HG02981 (cell line): ENCODE measurements around the gene PLEKHF1.
"Not testable (repeated sequence)": the region's sequence is repeated elsewhere in the genome, so short reads cannot be mapped to it uniquely, and the experiment has no call there.

Experiments used
- ATAC-seq: cut with Tn5 transposase; IDR thresholded peaks from one replicate; pipeline ENCODE4 v1.9.1; 2021; ENCODE audit warnings: mild to moderate bottlenecking, moderate library complexity; ENCODE audit not compliant: unreplicated experiment

The PLEKHF1 gene

DNA sequence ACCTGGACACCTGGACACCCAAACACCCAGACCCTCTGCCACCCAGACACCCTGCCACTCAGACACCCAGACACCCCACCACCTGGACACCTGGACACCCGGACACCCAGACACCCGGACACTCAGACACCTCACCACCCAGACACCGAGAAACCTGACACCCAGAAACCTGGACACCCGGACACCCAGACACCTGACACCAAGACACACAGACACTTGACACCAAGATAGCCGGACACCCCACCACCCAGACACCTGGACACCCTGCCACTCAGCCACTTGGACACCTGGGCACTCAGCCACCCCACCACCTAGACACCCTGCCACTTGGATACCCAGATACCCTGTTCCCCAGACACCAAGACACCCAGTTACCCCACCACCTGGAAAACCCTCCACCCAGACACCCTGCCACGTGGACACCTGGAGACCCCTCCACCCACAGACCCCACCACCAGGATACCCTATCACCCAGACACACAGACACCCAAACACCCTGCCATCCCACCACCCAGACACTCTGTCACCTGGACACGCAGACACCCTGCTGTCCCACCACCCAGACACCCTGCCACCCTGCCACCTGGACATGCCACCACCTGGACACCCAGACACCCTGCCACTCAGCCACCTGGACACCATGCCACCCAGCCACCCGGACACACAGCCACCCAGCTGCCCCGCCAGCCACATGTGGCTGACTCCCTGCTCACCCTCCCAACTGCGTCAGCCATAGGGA lies 32.4 kb downstream of the PLEKHF1 start:
- no peak for ATAC-seq

DNA sequence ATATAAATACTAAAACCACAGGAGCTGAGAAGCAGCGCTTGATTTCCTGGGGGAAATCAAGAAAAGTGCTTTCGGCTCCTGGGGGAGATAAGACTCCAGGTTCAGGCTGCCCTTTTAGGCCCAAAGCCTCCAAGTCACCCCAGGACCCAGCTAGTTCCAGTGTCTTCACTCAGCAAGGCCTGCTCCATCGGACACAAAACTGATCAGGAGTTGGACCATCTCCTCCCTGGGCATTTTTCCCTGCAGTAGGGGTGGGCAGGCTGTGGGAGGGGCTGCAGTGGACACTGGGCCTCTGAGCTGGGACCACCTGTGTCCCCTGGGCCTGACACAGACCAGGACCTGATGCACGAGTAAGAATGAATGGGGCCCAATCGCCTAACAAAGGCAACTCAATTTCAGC lies 34.6 kb downstream of the PLEKHF1 start:
- ATAC-seq, result no peak

DNA sequence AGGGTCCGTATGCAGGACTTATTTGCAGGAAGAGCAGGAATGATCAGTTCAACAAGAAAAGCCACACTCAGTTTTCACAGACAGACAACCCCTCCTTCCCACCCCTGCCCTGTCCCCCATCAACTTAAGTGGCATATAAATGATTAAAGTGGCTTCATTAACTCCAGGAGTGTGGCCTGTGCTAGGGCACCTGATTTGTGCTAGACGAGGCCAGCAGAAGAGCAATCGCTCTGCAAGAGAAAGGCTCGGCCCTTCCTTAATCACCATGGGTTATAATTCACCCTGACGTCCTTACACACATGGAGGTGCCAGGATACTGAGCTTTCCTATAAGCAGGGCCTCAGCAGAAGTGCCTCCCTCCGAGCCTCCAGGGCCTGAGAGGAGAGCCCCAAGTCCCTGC lies 35.2 kb downstream of the PLEKHF1 start:
- no peak for ATAC-seq

DNA sequence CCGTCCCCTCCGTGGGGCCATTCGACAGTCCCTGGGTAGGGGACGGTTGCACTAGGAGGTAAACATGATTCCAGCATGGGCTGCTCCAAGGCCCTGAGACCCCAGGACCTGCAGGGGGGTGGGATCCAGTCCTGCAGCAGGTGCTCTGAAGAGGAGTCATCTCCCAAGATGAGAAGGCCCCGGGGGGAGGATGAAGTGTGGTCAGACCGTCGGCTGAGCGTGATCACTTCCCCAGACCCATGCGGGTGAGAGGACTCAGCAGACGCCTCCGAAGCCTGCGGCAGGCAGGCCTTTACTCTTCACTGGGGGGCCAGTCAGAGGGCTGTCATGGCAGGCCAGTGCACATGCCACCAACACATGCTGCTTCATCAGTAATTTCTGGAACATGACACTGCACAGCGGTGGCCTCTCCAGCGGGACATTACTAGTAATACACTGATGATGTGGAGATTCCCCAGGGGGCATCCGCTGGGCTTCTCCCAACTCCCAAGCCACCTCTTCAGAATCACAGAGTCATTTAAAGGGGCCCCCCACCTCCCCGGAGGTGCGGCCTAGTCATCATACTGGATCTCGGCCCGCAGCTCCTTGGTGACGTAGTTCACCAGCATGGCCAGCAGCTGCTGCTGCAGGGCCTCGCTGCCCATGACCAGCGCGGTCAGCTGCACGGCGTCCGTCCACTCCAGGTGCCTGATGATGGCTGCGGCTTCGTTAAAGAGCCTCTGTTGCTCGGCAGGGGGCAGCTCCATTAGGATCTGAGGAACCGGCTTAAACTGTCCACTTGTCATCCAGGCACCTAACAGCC lies 37.1 kb downstream of the PLEKHF1 start:
- no peak for ATAC-seq

DNA sequence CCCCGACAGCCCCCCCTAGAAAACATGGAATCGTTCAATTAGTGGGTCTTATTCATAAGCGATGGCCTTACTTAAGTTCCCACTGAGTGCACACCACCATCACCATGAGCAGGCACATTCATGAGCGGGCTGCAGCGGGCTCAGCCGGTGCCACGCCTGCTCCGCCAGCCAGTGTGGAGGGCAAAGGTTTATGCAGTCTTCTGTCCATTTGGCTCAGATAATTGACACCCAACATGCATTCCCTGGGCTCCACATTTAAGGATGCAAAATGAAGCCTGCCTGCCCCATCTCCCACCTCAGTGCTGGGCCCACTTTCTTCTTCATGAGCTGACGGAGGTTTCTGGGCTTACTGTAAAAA lies 37.7 kb downstream of the PLEKHF1 start:
- no peak for ATAC-seq

DNA sequence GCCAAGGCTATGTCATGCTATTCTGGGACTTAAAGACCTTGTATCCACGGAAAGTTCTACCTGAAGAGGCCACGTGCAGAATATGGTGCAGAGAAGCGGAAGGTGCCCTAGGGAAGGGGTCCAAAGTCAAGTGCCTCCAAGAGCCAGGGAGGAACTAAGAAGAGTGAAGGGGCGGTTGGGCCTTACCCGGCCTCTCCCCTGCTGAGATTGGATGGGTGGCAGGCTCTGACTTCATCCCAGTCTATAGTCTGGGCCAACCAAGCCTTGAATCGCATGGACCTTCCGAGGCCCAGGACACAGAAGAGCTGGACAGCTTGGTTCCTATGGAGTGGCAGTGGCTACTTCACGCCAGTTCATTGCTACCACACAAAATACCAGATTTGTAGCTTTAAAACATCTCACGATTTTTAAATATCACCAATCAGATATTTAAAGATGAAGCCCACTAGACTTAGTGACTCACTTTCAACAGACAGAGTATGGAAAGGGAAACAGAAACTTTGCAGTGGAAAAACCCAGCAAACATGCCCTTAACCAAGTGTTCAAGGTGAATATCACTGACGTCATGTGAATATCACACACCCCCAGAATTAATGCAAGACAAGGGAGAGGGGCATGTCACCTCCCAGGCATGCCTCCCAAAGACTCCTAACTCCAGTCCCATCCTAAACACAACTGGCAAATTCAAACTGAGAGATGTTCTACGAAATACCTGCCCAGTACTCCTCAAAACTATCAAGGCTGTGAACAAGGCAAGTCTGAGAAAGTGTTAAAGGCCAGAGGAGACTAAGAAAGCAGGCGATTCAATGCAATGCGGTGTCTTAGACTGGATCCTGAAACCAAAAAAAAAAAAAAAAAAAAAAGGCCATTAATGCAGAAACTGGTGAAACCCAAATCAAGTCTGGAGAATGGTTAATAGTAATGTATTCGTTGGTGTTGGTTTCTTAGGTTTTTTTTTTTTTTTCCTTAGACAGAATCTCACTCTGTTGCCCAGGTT lies 39.6 kb downstream of the PLEKHF1 start:
- ATAC-seq, result peak; percentile 76

DNA sequence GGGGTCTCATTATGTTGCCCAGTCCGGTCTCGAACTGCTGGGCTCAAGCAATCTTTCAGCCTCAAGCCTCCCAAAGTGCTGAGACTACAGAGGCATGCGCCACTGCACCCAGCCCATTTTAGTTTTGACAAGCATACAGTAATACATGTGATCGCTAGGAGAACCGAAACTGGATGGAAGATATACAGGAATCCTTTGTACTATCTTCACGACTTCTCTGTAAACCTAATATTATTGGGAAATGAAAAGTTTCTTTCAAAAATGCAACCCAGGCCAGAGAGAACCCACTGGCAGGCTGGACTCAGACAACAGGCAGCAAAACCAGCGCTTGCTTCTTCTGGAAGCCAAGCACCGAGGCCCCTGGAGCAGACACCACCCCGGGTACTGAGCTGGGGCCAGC lies 40.4 kb downstream of the PLEKHF1 start:
- ATAC-seq, result no peak

DNA sequence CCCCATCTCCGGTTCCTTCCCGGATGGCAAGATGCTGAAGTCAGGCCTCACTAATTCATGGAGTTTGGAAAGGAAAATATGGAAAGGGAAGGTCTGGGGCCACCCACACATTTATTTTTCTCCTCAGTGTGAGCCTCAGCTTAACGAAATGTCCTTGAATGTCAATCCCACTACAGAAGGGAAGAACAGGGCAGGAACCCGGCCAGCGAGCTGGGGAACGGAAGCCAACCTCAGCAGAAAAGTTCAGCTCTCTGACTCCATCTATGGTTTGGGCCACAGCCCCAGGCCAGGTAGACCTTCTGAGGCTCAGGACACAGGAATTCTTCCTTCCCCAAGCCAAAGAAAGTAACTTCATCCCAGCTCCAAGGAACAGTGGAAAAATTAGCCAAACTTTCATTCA lies 41.4 kb downstream of the PLEKHF1 start:
- ATAC-seq, result no peak

DNA sequence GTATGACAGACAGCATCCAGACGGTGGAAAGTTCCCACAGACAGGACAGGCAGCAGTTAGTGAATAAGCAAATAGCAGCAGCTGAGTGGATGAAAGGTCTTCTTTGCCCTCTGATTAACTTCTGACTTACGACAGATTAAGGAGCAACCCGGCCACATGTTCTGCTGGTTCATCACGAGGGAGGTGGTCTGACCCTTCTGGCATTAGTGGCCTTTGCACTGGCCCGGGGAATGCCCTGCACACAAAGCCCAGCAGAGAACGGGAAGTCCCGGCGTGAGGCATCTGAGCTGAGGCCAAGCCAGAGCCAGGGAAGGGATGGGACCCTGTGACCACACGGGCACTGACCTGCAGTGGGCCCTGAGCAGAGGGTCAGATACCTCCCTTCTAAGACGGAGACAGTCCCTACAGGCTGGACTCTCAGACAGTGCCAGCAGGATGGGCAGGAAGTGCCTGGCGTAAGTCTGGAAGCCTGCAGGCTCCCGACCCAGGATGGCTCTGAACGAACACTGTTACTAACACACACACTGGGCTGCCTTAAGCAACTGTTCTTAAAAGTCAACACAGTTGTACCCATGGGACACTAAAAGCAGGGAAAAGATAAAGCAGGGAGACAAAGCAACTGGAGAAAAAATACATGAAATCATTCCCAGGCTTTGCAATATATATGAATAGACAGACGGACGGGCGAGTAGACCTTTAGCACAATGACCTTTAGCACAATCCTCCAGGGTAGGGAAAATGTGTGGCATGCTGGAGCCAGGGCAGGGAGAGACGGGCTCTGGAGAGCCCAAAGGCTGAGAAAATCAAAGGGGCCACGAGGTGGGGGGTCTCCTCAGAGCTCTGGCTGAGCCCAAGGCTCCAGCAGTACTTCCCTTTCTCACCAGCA lies 43.5 kb downstream of the PLEKHF1 start:
- ATAC-seq, result no peak

DNA sequence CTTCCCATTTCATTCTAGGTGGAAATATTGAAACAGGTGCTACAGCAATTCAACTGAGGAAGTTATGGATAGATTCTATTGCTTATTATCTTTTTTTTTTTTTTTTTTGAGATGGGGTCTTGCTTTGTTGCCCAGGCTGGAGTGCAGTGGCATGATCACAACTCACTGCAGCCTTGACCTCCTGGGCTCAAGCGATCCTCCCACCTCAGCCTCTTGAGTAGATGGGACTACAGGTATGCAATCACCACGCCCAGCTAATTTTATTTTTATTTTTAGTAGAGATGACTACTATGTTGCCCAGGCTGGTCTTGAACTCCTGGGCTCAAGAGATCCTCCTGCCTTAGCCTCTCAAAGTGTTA lies 44.2 kb downstream of the PLEKHF1 start:
- ATAC-seq, result not testable (repeated sequence)

DNA sequence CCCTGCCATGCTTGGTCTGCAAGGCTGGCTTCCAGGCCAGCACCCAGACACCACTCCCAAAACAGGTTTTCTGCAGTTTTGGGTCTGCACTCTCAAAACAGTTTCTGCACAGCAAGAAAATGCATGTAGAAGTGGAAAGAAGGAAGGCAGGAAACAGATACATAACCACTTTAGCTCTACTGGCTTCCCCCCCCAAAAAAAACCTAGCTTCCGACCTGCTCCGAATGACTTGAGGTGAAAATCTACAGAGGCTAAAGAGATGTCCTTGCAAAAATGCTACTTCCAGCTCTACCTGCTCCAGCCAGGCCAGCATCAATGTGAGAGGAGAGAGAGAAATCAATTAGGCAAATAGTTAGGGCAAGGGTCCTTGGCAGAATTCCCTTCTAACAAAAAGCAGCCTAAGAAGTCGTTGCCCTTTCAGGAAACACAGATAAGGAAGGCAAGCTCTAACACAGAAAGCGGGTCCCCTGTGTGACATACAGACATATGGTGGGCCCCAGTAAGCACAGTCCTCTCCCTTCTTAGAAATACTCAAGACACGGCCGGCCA lies 46.4 kb downstream of the PLEKHF1 start:
- ATAC-seq, result no peak

DNA sequence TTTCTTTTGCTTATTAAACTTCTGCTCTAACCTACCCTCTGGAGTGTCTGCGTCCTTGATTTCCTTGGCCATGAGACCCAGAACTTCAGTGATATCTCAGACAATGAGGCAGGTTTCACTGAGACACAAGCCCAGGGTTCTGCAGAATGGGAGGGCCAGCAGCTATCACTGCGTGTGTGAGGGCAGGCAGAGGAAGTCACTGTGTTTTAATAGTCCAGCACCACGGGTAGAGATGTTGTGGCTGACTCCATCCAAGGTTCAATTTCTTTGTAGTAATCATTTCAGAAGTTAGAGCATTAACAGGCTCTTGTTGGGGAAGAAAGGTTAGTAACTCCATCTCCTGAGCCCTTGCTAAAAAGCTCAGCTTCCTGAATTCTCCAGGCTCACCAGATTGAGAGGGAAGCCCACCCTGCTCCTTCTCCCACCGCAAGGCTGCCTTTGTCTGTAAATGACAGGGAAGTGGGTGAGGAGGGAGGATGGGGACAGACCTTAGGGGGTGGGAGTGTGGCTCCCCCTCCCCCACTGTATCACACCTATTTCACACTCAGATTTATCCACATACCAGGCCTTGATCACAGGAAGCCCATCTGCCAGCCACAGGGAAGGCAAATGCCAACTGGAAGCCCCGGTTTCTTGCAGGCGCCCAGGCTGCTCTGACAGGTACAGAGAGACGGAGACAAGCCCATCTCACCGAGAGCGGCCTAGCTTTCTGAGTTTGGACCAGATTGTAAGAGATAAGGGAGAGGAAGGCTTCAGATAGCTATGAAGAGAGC lies 47.7 kb downstream of the PLEKHF1 start:
- no peak for ATAC-seq

DNA sequence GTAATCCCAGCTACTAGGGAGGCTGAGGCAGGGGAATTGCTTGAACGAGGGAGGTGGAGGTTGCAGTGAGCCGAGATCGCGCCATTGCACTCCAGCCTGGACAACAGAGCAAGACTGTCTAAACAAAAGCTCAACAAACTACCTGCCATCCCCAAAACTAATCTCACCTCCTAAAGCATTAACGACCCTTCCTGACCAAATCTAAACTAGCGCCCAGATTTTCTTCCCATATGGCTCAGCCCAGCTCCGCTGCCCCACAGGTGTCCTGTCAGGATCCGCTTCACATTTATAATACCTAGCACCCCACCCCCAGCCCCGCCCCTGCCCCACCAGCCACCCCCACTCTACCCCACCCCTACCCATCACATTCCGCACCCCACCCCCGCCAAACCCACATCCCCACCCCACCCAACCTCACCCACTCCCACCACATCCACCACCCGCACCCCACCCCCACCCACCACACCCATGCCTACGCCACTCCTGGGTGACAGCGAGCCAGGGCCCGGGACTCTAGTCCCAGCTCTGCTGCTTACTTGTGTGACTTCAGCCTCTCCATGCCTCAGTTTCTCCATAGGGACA lies 49.2 kb downstream of the PLEKHF1 start:
- peak; percentile 30 for ATAC-seq

DNA sequence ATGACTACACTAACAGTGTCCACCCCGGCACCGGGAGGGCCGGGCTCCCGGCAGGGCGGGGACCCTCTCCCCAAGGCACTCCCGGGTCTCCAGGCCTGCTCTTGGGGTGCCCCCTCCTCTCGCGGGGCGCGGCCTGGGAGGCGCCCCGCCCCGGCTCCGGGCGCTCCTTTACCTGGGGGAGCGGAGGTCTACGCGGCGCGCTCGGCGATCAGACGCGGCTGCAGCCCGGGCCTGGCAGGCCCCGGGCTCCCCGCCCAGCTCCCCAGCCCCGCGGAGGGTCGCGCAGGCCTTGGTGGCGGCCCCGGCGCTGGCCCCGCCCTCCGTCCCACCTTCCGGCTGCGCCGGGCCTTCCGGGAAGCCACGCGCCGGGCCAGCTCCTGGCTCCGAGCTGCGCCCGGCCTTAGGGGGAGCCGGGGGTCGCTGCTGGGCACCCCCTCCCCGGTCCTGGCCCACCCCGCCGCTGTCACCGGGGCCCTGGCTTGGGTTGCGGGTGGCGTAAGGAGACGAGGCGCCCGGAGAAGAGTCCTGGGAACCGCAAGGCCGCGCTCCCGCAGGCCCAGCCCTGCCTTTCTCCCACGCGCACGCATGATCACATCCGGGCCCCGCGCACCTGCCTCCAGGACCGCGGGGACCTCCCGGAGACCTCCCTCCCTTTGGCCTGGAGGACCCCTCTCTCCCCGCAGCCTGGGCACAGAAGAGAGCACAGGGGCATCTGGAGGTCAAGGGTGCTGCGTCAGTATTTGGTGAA lies 49.9 kb downstream of the PLEKHF1 start, which contains the start of gene C19orf12:
TSS of gene C19orf12 (minus strand) at position 309 of the 748 bp plus-strand sequence. CDS start 6,848 bp downstream, outside the sequence.
- ATAC-seq, result peak; percentile 55

DNA sequence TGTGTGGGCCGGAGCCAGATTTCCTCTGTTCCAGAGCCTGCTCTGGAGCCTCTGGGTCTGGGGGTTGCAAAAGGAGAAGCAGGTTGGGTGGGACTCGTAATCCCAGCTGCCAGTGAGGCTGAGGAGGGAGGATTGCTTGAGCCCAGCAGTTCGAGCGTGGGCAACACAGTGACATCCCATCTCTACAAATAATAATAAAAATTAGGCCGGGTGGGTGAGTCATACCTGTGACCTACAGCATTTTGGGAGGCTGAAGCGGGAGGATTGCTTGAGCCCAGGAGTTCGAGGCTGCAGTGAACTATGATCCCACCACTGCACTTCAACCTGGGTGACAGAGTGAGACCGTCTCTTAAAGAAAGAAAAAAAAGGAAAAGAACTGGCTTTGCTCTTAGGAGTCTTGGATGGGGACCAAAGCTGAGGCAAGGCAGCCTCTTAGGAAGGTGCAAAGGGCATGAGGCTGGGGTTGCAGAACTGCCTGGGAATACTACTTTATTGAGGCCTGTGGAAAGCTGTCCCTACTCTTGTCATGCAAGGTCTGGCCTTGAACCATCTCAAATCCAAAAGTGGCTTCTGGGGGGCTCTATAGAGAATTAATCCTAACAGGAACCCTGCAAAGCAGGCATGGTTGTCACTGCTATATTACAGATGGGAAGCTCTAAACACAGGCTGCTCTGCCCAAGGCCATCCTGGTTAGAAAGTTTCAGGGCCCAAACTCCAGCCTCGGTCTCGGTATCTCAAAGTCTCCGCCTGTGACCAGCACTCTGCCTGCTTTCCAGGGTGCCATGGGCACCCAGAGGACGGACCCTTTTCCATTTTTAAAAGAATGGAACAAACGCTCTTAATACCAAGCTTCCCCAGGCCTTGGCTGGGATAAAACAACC lies 50.7 kb downstream of the PLEKHF1 start:
- no peak for ATAC-seq

DNA sequence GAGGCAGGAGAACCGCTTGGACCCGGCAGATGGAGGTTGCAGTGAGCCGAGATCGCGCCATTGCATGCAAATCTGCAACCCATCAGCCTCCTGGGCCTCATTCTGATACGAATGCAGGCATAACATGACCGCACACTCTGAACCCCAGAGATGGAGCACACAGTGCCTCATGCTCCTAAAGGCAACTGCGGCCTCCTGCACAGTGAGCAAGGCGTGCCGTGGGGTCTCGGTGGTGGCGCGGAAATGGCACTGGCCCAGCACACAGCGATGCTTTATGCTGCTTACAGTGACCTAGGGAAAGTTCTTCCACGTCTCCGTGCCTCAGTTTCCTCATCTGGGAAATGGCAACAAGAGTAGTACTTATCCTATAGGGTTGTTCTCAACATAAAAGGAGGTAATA lies 51.8 kb downstream of the PLEKHF1 start:
- no peak for ATAC-seq

DNA sequence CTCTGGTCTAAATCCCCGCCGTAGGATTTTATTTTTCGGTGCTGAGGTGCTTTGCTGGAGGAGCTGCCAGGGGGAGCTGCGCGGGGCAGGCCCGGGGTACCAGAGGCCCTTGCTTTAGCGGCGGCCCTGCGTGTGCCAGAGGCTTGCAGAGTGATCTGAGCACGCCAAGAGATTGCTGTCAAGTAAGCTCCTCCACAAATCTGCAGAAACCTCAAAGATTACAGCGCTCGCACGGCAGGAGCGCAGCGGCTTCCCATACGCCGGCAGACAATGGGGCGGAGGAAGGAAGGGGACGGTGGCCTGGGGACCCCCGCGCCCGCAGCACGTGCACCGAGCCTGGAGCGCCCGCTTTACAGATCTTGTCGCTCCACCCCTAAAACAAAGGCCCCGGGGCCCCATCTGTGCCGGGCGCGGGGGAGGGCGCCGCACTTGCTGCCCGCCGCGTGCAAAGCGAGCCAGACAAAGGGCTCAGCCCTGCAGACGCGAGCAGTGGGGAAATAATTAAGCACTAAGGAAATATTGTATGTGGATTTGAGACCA lies 58.9 kb downstream of the PLEKHF1 start:
- ATAC-seq, result no peak
